ENCODE measurements around the gene PLPP3.

DNA sequence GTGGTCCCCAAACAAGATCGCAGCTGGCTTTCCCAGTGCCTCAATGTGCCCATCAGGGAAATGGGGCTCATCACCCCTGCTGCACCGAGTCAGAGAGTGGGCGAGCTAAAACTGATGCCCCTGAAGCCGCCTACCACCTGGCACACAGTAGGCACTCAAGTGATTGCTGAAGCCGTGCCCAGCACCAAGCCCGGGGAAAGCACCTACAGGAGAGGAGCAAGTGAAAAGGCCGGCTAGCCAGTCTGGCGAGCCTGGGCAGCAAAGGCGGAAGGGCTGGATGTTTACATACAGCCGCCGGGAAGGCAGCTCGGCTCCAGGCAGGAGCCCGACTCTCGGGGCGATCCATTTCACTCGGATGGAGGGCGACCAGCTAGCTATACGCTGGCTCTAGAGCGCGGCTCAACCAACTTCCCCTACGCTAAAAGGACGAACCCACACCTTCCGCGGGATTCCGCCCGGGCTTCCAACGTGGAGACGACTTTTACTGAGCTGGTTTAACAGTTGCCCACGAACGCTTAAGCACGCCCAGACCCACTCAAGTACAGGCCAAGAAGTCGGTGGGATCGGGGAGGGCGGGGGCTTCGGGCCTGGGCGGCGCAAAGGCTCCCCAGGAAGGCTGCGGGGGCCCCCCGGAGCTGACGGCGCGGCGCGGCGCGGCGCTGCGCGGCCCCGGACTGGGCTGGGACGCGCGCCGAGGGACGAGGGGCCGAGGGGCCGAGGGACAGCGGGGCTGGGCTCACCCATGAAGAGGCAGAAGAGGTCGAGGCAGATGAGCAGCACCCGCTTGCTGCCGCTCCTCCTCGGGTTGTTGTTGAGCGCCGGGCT lies 1.0 kb downstream of the PLPP3 start:
- no peak for TF ChIP-seq CTCF (IDR thresholded peaks at IDR 0.05)
- TF ChIP-seq POLR2A (IDR thresholded peaks at IDR 0.05) = no peak

Measured in adrenal gland (tissue), 5 donors.